Endothelial cell (in vitro differentiated cells): ENCODE results near the gene CEP152. TPM values are rescaled to one million over a fixed set of nuclear protein-coding genes. Genes with fewer than 3 reads are reported as not detected.

Source experiments
- DNase-seq: peaks from one replicate; pipeline ENCODE4 v3.0.0; 2021; ENCODE audit warnings: low spot score
- H3K27ac Mint-ChIP-seq: one replicate; pipeline ENCODE4 v1.8.0; 2021; ENCODE audit warnings: mixed read lengths, inconsistent platforms; ENCODE audit not compliant: unreplicated experiment
- H3K27me3 Mint-ChIP-seq: one replicate; pipeline ENCODE4 v1.8.0; 2021; ENCODE audit warnings: mild to moderate bottlenecking, moderate library complexity, mixed read lengths, inconsistent platforms; ENCODE audit not compliant: unreplicated experiment
- H3K36me3 Mint-ChIP-seq: one replicate; pipeline ENCODE4 v1.8.0; 2021; ENCODE audit warnings: mild to moderate bottlenecking, low read depth, mixed read lengths, inconsistent platforms; ENCODE audit not compliant: unreplicated experiment
- H3K4me1 Mint-ChIP-seq: one replicate; pipeline ENCODE4 v1.8.0; 2021; ENCODE audit warnings: mild to moderate bottlenecking, mixed read lengths, inconsistent platforms; ENCODE audit not compliant: unreplicated experiment
- H3K4me3 Mint-ChIP-seq: one replicate; pipeline ENCODE4 v1.8.0; 2021; ENCODE audit warnings: mild to moderate bottlenecking, mixed read lengths, inconsistent platforms; ENCODE audit not compliant: unreplicated experiment
- H3K9me3 Mint-ChIP-seq: one replicate; pipeline ENCODE4 v1.8.0; 2021; ENCODE audit warnings: mixed read lengths, inconsistent platforms; ENCODE audit not compliant: unreplicated experiment
- total RNA-seq: library from RNA; stranded (reverse); fragmentation: NEBNext Ultra II Directional; extraction: Animal tissue kit (Norgen Biotek cat#: 25700); gene quantifications from one replicate; pipeline ENCODE4 v1.2.1, GENCODE V29; 2021; ENCODE audit not compliant: unreplicated experiment
- TF ChIP-seq, protein P1 (sequence below): fragments of 200-600 bp; sonication (generic); IDR thresholded peaks from one replicate; pipeline ENCODE4 v1.5.0; 2021; ENCODE audit warnings: antibody characterized with exemption; ENCODE audit not compliant: unreplicated experiment

CEP152 gene
- total RNA-seq, 1 donor from 2014 or later: 4.7 TPM

DNA sequence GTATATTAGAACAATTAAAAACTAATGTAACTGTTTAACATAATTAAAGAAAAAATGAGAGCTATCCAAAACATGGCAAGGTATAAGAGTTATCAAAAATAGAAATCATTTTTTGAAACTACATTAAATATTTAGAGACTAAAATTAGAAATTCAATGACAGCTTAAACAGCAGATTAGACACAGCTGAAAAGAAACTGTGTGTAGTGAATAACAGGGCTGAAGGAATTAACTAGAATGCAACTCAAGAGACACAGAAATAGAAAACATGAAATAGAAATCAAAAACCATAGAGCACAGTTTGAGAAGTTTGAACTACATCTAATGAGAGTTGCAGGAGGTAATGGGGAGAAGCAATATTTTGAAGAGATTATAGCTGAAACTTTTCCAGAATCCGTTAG, 105.5 kb downstream of the CEP152 start:
- no peaks in the 10 kb centered on the region for H3K36me3 Mint-ChIP-seq
- DNase-seq: no peak
- H3K4me3 Mint-ChIP-seq: no peak overlapping the region
- H3K27ac Mint-ChIP-seq: no peak overlapping the region
- TF ChIP-seq, protein P1, sequence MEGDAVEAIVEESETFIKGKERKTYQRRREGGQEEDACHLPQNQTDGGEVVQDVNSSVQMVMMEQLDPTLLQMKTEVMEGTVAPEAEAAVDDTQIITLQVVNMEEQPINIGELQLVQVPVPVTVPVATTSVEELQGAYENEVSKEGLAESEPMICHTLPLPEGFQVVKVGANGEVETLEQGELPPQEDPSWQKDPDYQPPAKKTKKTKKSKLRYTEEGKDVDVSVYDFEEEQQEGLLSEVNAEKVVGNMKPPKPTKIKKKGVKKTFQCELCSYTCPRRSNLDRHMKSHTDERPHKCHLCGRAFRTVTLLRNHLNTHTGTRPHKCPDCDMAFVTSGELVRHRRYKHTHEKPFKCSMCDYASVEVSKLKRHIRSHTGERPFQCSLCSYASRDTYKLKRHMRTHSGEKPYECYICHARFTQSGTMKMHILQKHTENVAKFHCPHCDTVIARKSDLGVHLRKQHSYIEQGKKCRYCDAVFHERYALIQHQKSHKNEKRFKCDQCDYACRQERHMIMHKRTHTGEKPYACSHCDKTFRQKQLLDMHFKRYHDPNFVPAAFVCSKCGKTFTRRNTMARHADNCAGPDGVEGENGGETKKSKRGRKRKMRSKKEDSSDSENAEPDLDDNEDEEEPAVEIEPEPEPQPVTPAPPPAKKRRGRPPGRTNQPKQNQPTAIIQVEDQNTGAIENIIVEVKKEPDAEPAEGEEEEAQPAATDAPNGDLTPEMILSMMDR: no peak
- peaks cover 11% of the 10 kb centered on the region for H3K9me3 Mint-ChIP-seq
- H3K27me3 Mint-ChIP-seq: peaks cover 3% of the 10 kb centered on the region
- no peaks in the 10 kb centered on the region for H3K4me1 Mint-ChIP-seq

DNA sequence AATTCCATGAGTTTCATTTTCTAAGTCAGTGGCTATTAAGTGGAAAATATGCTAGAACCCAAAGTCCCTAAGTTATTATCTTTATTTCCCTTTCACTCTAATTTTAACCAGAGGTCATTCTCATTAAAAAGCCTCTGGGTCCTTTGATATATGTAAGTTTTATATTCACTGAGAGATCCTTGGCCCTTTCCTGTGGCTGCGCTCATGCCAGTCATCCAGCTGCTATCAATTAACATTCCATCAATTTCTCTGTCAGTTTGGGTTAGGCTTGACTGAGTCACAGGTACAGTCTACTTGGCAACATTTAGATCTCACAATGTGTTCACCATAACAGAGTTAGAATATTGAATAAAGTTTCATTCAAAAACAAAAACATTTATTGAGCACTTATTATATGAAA, 107.3 kb downstream of the CEP152 start:
- no peaks in the 10 kb centered on the region for H3K4me1 Mint-ChIP-seq
- no peak overlapping the region for H3K27ac Mint-ChIP-seq
- H3K27me3 Mint-ChIP-seq: no peaks in the 10 kb centered on the region
- TF ChIP-seq, protein P1: no peak
- DNase-seq: no peak
- peaks cover 11% of the 10 kb centered on the region for H3K9me3 Mint-ChIP-seq
- no peak overlapping the region for H3K4me3 Mint-ChIP-seq
- H3K36me3 Mint-ChIP-seq: no peaks in the 10 kb centered on the region

GRCh38 chr15:48702569-48703236, 108.2 kb downstream of the CEP152 start:
- no peak for DNase-seq
- Mint-ChIP-seq H3K4me1 (no peaks in the 10 kb centered on the region), H3K4me3 (no peak overlapping the region), H3K27ac (no peak overlapping the region), H3K27me3 (no peaks in the 10 kb centered on the region), H3K9me3 (peaks cover 11% of the 10 kb centered on the region), H3K36me3 (no peaks in the 10 kb centered on the region)
- TF ChIP-seq, protein P1: no peak

DNA sequence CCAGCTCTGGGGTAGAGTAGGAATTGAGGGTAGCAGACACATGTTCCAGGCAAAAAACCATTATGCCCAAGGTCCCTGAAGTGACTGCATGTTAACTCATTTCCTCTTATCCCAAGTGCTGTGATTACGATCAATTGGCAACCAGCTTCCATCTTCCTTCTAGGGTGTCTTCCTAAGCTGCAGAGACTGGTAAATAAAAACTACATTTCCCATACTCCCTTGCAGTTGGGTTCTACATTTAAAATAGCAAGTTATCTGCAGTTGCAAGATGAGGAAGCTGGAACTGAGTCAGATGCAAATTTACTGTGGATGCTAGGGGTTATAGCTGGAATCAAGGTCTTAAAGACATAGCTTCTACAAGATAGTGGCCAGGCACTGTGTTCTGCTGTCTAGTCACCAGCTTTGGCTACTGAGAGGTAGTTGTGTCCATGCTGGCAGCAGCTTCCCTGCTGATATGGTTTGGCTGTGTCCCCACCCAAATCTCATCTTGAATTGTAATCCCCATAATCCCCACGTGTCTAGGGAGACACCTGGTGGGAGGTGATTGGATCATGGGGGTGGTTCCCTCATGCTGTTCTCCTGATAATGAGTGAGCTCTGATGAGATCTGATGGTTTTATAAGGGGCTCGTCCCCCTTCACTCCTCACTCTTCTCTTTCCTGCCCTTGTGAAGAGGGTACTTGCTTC, 114.1 kb downstream of the CEP152 start:
- H3K27ac Mint-ChIP-seq: no peak overlapping the region
- no peaks in the 10 kb centered on the region for H3K27me3 Mint-ChIP-seq
- H3K9me3 Mint-ChIP-seq: no peaks in the 10 kb centered on the region
- no peaks in the 10 kb centered on the region for H3K36me3 Mint-ChIP-seq
- TF ChIP-seq, protein P1: no peak
- no peak overlapping the region for H3K4me3 Mint-ChIP-seq
- no peak for DNase-seq
- H3K4me1 Mint-ChIP-seq: peaks cover 4% of the 10 kb centered on the region
